Measurements from ENCODE around the gene FAM227A.

FAM227A gene

DNA sequence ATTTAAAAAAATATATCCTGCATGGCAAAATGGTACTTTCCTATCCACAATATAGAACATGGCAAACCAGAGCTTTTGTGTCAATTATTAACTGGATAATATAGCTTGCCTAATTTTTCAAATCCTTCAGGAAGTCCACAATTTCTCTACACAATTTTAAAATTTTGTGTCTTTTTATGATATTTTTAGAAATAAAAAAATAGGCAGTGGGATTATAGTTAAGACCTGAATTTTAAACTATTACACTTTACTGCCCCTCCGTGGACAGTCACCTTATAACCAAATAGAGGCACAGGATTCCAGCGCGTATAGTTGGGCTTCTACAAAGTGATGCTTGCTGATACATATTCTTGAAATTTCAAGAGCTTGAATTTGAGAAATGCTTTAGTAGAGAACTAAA, 84.1 kb downstream of the FAM227A start:
- Histone ChIP-seq H3K4me3 (ENCODE audit: low read length) (no peak overlapping the region), H3K27ac (ENCODE audit: low read length) (no peak overlapping the region), H3K4me1 (ENCODE audit: control insufficient read depth, insufficient read depth, low read length) (no peaks in the 10 kb centered on the region), H3K36me3 (ENCODE audit: control insufficient read depth, insufficient read depth, low read length) (no peaks in the 10 kb centered on the region), H3K27me3 (ENCODE audit: control insufficient read depth, insufficient read depth, low read length) (no peaks in the 10 kb centered on the region), H3K9me3 (ENCODE audit: control insufficient read depth, insufficient read depth, low read length) (no peaks in the 10 kb centered on the region)
- no CpG with 5 or more reads among the region's 3 CpGs for WGBS (ENCODE audit: insufficient coverage, insufficient read length)
- DNase-seq (ENCODE audit: low read depth, low spot score): no peak

DNA sequence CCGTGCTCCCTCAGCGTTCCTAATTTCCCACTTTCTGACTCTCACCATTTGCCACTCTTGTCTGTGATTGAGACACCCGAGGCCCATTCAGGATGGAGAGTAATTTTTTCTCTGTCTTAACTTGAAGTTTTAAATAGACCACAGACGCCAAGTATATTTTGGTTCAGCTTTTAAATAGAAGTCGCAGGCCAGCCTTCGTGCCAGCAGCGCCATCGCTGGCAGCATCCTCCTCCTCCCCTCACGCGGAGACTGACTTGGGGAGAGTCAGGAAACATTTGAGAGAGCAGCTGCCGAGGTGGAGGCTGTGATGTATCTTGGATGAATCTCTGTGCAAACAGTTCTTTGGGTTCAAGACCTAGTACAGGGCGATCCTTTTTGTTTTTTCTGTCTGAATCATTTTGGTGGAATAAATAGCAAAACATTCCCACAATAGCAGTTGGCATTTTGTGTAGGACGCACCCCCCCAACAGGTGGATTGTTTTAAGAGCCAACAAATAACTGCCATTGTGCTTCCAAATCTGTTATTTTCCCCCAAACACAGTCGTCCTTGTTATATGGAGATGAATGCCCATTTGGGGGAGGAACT, 85.3 kb downstream of the FAM227A start:
- H3K4me3 ChIP-seq (ENCODE audit: low read length): peak overlapping the region; percentile 42; the same call in 1 of the 2 replicates
- no peak overlapping the region for H3K27ac ChIP-seq (ENCODE audit: low read length)
- DNase-seq (ENCODE audit: low read depth, low spot score): no peak
- H3K4me1 ChIP-seq (ENCODE audit: control insufficient read depth, insufficient read depth, low read length): no peaks in the 10 kb centered on the region
- H3K9me3 ChIP-seq (ENCODE audit: control insufficient read depth, insufficient read depth, low read length): no peaks in the 10 kb centered on the region
- H3K36me3 ChIP-seq (ENCODE audit: control insufficient read depth, insufficient read depth, low read length): no peaks in the 10 kb centered on the region
- no peaks in the 10 kb centered on the region for H3K27me3 ChIP-seq (ENCODE audit: control insufficient read depth, insufficient read depth, low read length)
- no CpG with 5 or more reads among the region's 14 CpGs for WGBS (ENCODE audit: insufficient coverage, insufficient read length)

DNA sequence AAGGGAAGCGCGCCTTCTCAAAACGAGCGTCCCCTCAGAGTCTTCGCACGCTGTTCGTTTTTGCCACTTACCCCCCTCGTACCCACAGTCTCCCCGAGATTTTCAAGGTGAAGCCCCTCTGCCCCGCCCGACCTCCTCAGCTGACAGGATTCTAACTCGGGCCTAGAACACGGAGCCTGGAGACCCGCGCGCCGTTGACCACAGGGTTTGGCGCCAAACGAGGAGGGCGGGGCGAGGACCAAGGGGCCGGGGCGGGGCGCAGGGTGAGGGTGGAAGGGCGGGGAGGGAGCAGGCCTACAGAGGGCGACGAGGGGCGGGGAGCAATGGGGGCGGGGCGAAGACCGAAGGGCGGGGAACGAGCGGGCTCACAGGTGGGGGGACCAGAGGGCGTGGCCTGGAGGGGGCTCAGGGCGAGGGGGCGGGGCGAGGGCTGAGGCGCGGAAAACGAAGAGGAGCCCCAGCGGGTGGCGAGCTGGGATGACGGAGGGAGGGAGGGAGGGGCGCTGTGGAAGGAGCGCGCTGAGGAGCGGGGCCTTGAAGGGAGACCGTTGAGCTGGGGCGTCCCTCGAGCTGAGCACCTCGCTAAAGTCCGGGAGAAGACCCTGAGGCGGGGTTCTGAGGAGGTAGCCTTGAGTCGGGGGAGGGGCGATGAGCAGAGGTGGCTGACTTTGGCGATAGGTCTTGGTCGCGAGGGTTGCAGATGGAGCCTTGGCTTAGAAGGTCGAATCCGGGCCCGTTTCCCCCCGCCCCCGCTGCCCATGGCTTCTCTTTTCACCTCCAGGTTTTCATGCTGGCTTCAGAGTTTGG, 86.0 kb downstream of the FAM227A start, which contains the start of gene DMC1:
Gene DMC1 (minus strand): TSS at position 212 of the 807 bp plus-strand sequence. CDS start 1,927 bp downstream, outside the sequence.
- peak; percentile 72 for DNase-seq (ENCODE audit: low read depth, low spot score)
- WGBS (ENCODE audit: insufficient coverage, insufficient read length): no CpG with 5 or more reads among the region's 64 CpGs
- H3K36me3 ChIP-seq (ENCODE audit: control insufficient read depth, insufficient read depth, low read length): no peaks in the 10 kb centered on the region; the same call in 1 of the 2 replicates
- no peak within 1 kb of the TSS for H3K27ac ChIP-seq (ENCODE audit: low read length)
- no peaks in the 10 kb centered on the region for H3K4me1 ChIP-seq (ENCODE audit: control insufficient read depth, insufficient read depth, low read length)
- peak within 1 kb of the TSS; percentile 79; the same call in 1 of the 2 replicates for H3K4me3 ChIP-seq (ENCODE audit: low read length)
- H3K27me3 ChIP-seq (ENCODE audit: control insufficient read depth, insufficient read depth, low read length): no peaks in the 10 kb centered on the region
- H3K9me3 ChIP-seq (ENCODE audit: control insufficient read depth, insufficient read depth, low read length): no peaks in the 10 kb centered on the region

DNA sequence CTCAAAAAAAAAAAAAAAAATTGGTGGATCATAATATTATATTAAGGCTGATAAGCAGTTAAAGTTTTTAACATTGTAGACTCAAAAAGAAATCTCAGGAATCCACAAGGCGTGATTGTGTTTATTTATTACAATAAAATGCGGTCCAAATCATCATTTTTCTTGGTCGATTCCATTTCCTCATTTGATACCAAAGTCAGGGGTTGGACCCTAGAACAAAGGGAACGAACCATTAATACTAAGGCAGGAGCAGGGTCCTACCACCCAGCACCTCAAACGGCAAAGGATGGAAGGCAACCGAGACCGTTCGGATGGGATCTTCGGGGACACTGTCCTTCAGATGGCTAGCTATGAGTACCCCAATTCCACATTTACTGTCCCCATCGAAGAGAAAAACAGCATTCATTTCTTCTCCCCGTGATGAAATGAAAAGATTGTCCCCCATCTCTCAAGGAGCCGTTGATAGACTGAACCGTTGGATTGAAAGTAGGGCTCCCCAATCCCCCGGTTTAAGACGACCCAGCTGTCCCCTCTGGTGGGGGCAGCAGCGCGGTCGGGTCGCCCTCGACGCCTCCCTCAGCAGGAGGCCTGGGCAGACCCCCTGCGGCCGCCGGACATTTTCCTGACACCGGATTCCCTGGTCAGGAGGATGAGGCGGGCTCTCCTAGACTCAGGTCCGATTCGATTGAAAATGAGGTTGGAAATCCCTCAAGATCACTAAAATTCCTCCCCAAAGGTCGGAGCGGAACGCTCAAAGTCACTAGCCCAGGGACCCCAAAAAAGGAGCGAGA, 86.8 kb downstream of the FAM227A start:
- Histone ChIP-seq H3K27ac (ENCODE audit: low read length) (no peak overlapping the region), H3K9me3 (ENCODE audit: control insufficient read depth, insufficient read depth, low read length) (no peaks in the 10 kb centered on the region), H3K4me3 (ENCODE audit: low read length) (peak overlapping the region; percentile 79; the same call in 1 of the 2 replicates), H3K4me1 (ENCODE audit: control insufficient read depth, insufficient read depth, low read length) (no peaks in the 10 kb centered on the region), H3K36me3 (ENCODE audit: control insufficient read depth, insufficient read depth, low read length) (no peaks in the 10 kb centered on the region; the same call in 1 of the 2 replicates), H3K27me3 (ENCODE audit: control insufficient read depth, insufficient read depth, low read length) (no peaks in the 10 kb centered on the region)
- no CpG with 5 or more reads among the region's 32 CpGs for WGBS (ENCODE audit: insufficient coverage, insufficient read length)
- DNase-seq (ENCODE audit: low read depth, low spot score): no peak

DNA sequence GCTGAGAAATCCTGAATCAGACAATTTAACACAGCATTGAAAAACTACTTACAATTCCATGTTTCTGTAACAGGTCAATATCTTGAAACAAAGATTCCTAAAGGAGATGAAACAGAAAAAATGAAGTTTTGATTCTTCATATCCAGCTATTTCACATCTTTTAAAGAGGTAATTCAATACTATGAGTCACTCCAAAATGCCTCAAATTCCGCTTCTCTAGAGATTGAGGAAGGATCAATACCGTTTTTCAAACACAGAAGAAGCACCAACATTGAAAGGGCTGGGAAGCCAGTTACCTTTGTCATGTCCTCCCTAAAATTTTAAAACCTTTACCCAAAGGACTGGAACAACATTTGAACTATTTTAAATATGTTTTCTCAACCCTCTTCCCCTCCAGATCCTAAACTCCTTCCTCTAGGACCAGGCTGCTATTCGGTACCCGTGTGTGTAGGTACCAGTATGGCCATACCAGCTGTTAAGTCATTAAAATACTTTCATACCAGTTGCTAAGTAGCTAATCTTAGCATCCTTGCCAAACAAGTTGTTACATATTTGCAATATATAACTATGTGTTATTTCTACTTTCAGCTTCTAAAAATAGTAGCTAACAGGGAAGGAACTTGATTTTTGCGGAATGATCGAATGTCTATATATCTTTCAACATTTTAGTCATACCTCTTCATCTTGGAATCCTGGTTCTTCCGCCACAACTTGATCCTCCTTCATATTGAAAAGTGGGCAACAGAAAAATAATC, 88.5 kb downstream of the FAM227A start:
- no peaks in the 10 kb centered on the region for H3K9me3 ChIP-seq (ENCODE audit: control insufficient read depth, insufficient read depth, low read length)
- no peak overlapping the region for H3K4me3 ChIP-seq (ENCODE audit: low read length)
- DNase-seq (ENCODE audit: low read depth, low spot score): no peak
- H3K4me1 ChIP-seq (ENCODE audit: control insufficient read depth, insufficient read depth, low read length): no peaks in the 10 kb centered on the region
- H3K27me3 ChIP-seq (ENCODE audit: control insufficient read depth, insufficient read depth, low read length): no peaks in the 10 kb centered on the region
- H3K36me3 ChIP-seq (ENCODE audit: control insufficient read depth, insufficient read depth, low read length): no peaks in the 10 kb centered on the region; the same call in 1 of the 2 replicates
- H3K27ac ChIP-seq (ENCODE audit: low read length): no peak overlapping the region
- no CpG with 5 or more reads among the region's 7 CpGs for WGBS (ENCODE audit: insufficient coverage, insufficient read length)

DNA sequence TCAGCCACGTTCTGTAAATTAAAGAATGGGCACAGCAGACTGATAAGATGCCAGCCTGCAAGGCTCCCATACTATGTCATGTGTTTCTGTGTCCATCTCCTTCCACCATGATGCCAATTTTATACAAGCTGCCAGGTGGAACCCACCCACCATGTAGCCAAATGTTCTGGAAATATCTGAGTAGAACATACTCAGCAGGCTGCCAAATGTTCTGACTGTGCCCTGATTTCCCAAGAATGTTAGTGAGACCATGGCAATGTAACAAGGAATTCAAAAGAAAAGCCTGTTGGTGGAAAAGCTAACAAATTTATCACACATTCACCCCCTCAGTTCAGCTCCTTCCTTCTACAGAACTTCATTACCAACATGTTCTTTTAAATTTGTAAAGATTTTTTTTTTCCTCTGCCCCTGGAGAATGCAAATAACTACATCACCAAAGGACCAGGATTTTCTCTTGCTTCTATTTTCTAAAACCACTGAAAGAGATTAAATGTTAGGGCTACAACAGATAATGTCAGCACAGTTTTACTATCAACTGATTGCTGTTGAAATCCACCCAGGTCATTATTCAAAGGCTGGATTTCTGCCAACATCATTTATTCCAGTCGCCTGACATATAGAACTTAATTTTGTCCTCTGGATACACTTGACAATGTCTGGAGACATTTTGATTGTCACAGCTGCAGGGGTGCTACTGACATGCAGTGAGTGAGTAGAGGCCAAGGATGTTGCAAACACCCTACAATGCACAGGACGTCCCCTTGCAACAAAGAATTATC, 89.3 kb downstream of the FAM227A start:
- DNase-seq (ENCODE audit: low read depth, low spot score): no peak
- H3K36me3 ChIP-seq (ENCODE audit: control insufficient read depth, insufficient read depth, low read length): no peaks in the 10 kb centered on the region; the same call in 1 of the 2 replicates
- no peaks in the 10 kb centered on the region for H3K9me3 ChIP-seq (ENCODE audit: control insufficient read depth, insufficient read depth, low read length)
- H3K27me3 ChIP-seq (ENCODE audit: control insufficient read depth, insufficient read depth, low read length): no peaks in the 10 kb centered on the region
- H3K27ac ChIP-seq (ENCODE audit: low read length): no peak overlapping the region
- no peaks in the 10 kb centered on the region for H3K4me1 ChIP-seq (ENCODE audit: control insufficient read depth, insufficient read depth, low read length)
- no CpG with 5 or more reads among the region's 3 CpGs for WGBS (ENCODE audit: insufficient coverage, insufficient read length)
- no peak overlapping the region for H3K4me3 ChIP-seq (ENCODE audit: low read length)

DNA sequence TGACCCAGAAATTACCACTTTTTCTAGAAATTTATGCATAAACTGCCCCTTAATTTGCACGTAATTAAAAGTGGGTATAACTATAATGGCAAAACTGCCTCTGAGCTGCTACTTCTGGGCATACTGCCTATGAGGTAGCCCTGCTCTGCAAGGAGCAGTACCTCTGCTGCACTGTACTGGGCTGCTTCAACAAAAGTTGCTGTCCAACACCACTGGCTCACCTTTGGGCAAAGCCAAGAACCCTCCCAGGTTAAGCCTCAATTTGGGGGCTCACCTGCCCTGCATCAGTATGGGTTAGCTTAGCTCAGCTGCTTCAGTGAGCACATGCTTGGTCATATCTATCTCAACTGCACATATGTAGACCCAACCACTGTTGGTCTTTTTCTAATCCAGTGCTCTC, 90.8 kb downstream of the FAM227A start:
- Histone ChIP-seq H3K27me3 (ENCODE audit: control insufficient read depth, insufficient read depth, low read length) (no peaks in the 10 kb centered on the region), H3K27ac (ENCODE audit: low read length) (no peak overlapping the region), H3K4me1 (ENCODE audit: control insufficient read depth, insufficient read depth, low read length) (no peaks in the 10 kb centered on the region), H3K9me3 (ENCODE audit: control insufficient read depth, insufficient read depth, low read length) (no peaks in the 10 kb centered on the region), H3K36me3 (ENCODE audit: control insufficient read depth, insufficient read depth, low read length) (no peaks in the 10 kb centered on the region; the same call in 1 of the 2 replicates), H3K4me3 (ENCODE audit: low read length) (no peak overlapping the region)
- no peak for DNase-seq (ENCODE audit: low read depth, low spot score)
- WGBS (ENCODE audit: insufficient coverage, insufficient read length): no CpG with 5 or more reads among the region's 1 CpG

DNA sequence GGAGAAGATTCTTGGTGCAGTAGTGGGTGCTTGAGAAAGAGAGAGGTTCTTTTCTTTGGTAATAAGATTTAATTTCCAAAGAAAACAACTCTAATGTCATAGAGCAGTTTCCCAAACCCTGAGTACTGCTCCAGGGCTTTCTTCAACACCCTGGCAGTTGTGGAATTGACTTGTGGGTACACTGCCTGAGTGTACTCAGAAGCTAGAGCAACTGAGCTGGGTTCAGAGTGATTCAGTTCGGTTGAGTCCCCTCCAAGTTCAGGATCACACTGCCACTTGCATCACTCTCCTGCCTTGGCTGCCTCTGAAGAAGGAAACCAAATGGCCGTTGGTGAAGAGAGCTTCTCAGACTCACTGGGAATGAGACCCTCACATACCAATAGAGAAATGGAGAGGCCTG, 91.5 kb downstream of the FAM227A start:
- WGBS (ENCODE audit: insufficient coverage, insufficient read length): no CpG with 5 or more reads among the region's 2 CpGs
- no peaks in the 10 kb centered on the region for H3K27me3 ChIP-seq (ENCODE audit: control insufficient read depth, insufficient read depth, low read length)

DNA sequence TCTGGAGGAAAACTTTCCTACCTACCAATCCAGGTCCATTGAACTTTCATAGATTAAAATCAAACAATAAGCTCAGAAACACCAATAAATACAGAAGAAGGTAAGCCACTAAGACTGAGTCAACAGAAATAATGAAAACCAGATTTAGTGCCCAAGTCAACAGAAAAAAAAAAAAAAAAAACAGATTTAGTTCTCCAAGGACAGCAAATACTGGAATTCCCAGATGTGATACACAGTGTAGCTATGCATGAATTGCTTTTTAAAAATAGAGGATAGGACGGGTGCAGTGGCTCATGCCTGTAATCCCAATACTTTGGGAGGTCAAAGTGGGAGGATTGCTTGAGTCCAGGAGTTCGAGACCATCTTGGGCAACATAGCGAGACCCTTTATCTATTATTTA, 101.9 kb downstream of the FAM227A start:
- no peak overlapping the region for H3K27ac ChIP-seq (ENCODE audit: low read length)
- H3K27me3 ChIP-seq (ENCODE audit: control insufficient read depth, insufficient read depth, low read length): no peaks in the 10 kb centered on the region
- DNase-seq (ENCODE audit: low read depth, low spot score): no peak
- H3K4me1 ChIP-seq (ENCODE audit: control insufficient read depth, insufficient read depth, low read length): no peaks in the 10 kb centered on the region
- WGBS (ENCODE audit: insufficient coverage, insufficient read length): no CpG with 5 or more reads among the region's 3 CpGs
- no peaks in the 10 kb centered on the region for H3K36me3 ChIP-seq (ENCODE audit: control insufficient read depth, insufficient read depth, low read length)
- H3K4me3 ChIP-seq (ENCODE audit: low read length): no peak overlapping the region
- no peaks in the 10 kb centered on the region for H3K9me3 ChIP-seq (ENCODE audit: control insufficient read depth, insufficient read depth, low read length)

More for the DNA sequence above, 91.5 kb downstream of the FAM227A start:
- no peaks in the 10 kb centered on the region for H3K9me3 ChIP-seq (ENCODE audit: control insufficient read depth, insufficient read depth, low read length)
- H3K4me1 ChIP-seq (ENCODE audit: control insufficient read depth, insufficient read depth, low read length): no peaks in the 10 kb centered on the region
- H3K27ac ChIP-seq (ENCODE audit: low read length): no peak overlapping the region
- H3K4me3 ChIP-seq (ENCODE audit: low read length): no peak overlapping the region
- H3K36me3 ChIP-seq (ENCODE audit: control insufficient read depth, insufficient read depth, low read length): no peaks in the 10 kb centered on the region; the same call in 1 of the 2 replicates
- DNase-seq (ENCODE audit: low read depth, low spot score): no peak
